NCI-H1092 treated with DMSO at 0.1 percent for 48 hours (cell line): ENCODE results near the gene IFITM5.
"Not testable (repeated sequence)": the region's sequence is repeated elsewhere in the genome, so short reads cannot be mapped to it uniquely, and the experiment has no call there.

Experiments used
- DNase-seq: peaks from one replicate; lab custom pipeline; 2025; lab: John Stamatoyannopoulos, UW

The IFITM5 gene

DNA sequence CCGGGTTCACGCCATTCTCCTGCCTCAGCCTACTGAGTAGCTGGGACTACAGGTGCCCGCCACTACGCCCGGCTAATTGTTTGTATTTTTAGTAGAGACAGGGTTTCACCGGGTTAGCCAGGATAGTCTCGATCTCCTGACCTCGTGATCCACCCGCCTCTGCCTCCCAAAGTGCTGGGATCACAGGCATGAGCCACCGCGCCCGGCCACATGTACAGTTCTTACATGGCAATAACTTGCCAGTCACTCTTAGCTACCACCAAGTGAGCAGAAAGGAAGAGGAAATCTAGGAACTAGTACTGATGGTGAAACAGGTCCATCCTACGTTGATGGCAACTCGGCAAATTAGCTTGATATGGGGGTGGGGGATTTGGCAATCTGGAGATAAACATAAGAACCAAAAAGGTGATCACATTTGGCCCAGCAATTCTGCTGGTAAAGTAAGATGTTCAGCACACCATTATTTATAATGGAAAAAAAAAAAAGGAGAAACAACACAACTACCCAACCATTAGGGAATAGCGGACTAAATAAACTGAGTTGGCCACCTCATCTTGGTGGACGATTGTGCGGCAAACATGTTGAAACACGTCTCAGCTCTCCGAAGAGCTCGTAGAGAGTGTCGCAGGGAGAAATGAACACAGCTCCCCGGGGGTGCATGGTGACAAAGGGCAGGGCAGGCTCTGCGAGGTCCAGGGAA is 15.8 kb downstream of the IFITM5 start:
- no peak for DNase-seq

GRCh38 chr11:282630-283360 is 16.5 kb downstream of the IFITM5 start:
- no peak for DNase-seq

- no peak for DNase-seq
These were observed 17.2 kb downstream of the IFITM5 start for GRCh38 chr11:282171-282570.

- no peak for DNase-seq
These were observed 17.7 kb downstream of the IFITM5 start for GRCh38 chr11:281486-282161.

GRCh38 chr11:280706-281485 is 18.4 kb downstream of the IFITM5 start:
- no peak for DNase-seq

GRCh38 chr11:279966-280705 is 19.2 kb downstream of the IFITM5 start:
- no peak for DNase-seq

DNA sequence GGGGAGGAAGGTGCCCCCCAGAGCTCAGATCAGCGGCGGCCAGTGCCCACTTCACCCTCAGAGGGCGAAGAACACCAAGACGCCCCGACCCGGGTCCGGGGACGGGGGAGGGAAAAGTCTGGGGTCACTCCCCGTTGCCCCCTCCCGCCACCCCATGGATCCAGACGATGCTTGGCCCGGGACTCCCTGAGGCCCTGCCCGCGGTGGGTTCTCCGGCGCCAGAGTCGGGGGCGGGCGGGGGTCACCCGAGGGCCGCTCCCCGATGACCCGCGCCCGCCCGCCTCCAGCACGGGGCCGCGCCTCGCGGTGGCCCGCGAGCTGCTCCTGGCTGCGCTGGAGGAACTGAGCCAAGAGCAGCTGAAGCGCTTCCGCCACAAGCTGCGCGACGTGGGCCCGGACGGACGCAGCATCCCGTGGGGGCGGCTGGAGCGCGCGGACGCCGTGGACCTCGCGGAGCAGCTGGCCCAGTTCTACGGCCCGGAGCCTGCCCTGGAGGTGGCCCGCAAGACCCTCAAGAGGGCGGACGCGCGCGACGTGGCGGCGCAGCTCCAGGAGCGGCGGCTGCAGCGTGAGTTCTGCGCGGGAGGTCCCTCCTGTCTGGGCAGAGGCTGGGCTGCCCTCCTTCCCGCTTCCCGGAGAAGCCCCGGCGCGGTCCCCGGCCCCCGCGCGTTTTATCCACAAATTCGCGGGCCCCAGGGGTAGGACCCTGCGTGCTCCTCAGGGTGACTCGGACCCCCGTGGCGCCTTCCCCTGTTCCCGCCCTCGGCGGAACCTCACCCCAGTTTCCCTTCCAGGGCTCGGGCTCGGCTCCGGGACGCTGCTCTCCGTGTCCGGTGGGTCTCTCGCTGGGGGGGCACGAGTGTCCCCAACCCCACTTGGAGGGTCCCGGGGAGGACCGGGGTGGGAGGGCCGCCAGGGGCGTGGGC is 20.0 kb downstream of the IFITM5 start:
- DNase-seq, result no peak

DNA sequence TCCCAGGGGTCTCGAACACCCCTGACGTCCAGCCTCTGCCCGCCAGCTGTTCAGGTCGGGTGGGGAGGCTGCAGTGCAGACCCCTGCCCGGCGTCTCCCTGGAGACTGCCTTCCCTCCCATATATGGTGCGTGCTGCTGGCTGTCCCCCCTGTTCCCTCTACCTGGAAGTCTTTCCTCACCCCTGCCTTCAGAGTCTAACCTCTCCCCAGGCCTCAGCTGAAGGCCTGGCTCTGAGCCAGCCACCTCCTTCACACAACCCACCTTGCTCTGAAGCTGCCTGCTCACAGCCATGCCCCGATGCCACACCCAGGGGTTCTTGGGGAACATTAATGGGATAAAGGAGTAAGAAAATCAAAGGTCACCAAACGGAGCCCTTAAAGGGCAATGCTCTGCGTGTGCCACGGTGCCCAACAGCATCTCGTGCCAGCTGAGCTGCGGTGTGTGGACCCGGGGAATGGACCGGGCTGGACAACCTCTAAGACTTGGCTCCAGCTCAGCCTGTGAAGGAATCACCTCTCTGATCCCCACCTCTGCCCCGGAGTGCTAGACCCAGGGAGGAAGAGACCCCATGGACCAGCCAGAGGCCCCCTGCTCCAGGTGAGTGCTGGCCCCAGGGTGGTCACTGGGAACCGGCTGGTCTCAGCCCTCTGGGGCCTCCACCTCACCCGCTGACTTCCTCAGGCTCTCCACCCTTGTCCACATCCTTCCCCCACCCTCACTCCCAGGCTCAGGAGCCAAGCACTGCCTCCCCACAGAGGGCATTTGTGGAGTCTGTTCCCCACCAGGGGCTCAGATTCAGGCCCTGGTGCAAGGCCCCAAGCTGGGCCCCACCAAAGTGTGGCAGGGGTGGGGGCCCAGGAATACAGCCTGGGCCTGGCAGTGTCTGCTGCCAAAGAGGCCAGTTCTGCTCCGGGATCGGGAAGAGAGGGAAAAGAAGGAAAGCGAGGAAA is 21.1 kb downstream of the IFITM5 start, which contains the start of gene NLRP6:
TSS of gene NLRP6 (plus strand) at position 407 of the 951 bp plus-strand sequence. CDS start at position 570, 163 bp downstream.
- no peak for DNase-seq

GRCh38 chr11:276219-276618 is 23.1 kb downstream of the IFITM5 start:
- no peak for DNase-seq

DNA sequence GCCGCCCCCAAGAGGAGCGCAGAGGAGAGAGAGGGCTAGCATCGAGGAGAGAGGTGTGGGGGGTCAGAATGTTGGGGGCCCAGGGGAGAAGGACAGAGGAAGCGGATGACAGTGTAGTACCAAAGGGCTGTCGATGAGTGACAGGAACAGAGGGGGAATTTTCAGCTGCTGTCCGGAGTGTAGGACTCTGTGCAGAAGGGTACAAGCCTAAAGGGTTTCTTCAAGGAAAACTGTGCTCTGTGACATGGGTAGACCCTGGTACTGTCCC is 26.5 kb downstream of the IFITM5 start:
- DNase-seq, result no peak

GRCh38 chr11:272195-272930 is 27.0 kb downstream of the IFITM5 start:
- DNase-seq, result no peak

GRCh38 chr11:271319-271715 is 28.0 kb downstream of the IFITM5 start:
- no peak for DNase-seq

GRCh38 chr11:270451-271318 is 28.6 kb downstream of the IFITM5 start:
- no peak for DNase-seq

DNA sequence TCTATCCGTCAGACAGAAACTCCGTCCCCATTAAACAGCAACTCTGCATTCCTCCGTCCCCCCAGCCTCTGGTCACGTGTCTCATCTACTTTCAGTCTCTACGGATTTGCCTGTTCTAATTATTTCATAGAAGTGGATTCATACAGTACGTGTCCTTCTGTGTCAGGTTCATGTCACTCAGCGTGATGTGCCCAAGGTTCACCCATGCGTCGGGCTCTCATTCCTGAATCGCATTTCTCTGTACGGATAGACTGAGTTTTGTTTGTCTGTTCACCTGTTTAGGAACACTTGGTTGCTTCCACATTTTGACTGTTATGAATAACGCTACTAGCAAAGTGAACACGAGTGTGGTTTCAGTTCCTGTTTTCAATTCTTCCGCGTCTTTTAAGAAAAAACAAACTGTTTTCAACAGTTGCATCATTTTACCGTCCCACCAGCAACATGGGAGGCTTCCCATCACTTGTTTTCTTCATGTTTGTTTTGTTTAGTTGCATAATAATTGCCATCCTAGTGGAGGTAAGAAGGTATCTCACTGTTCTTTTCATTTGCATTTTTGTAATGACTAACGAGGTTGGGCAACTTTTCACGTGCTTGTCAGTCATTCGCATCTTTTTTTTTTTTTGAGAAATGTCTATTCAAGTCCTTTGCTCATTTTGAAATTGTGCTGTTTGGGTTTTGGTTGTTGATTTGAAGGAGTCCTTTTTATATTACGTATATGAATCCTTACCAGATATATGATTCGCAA is 30.0 kb downstream of the IFITM5 start:
- DNase-seq, result no peak

DNA sequence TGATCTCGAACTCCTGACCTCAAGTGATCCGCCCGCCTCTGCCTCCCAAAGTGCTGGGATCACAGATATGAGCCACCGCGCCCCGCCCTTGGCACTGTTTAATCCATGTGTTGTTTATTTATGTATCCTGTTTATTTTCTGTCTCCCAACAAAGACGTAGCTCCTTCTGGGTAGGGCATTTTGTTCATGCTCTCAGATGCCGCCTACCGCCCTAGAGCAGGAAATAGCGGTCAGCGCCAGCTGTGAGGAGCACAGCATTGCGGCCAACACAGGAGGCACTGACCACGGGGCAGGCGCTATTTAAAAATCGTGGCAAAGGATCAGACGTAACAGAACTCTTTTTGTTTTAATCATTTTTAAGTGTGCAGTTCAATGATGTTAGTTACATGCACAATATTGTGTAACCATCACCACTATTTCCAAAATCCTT is 30.6 kb downstream of the IFITM5 start:
- not testable (repeated sequence) for DNase-seq

- no peak for DNase-seq
These were observed 31.8 kb downstream of the IFITM5 start for GRCh38 chr11:267491-267994.
